Endothelial cell of umbilical vein (primary cell): ENCODE results near the gene RIF1.

Source experiments
- CTCF ChIP-seq, 2 donors: IDR thresholded peaks; 1 replicate in 1 of 2; 2 replicates in 1 of 2; pipeline ENCODE4 v1.5.1; 2011; ENCODE audit warnings: low read length in 2 of 2, mild to moderate bottlenecking in 2 of 2, moderate library complexity in 2 of 2, control low read depth in 1 of 2, inconsistent platforms in 1 of 2, low read depth in 1 of 2; ENCODE audit not compliant: insufficient read depth in 1 of 2; ENCODE audit errors: extremely low read depth in 1 of 2
- EZH2 ChIP-seq: IDR thresholded peaks from 2 replicates; pipeline ENCODE4 v1.6.1; 2012; ENCODE audit warnings: borderline replicate concordance, low read depth, mild to moderate bottlenecking, moderate library complexity, low read length, inconsistent platforms; ENCODE audit not compliant: severe bottlenecking
- FOS ChIP-seq: IDR thresholded peaks from 2 replicates; pipeline ENCODE4 v1.6.1; 2011; ENCODE audit warnings: mild to moderate bottlenecking, low read length, moderate library complexity, borderline replicate concordance; ENCODE audit not compliant: insufficient read depth
- JUN ChIP-seq: IDR thresholded peaks from 2 replicates; pipeline ENCODE4 v1.6.1; 2011; ENCODE audit warnings: borderline replicate concordance, low read depth; ENCODE audit not compliant: insufficient read length, insufficient read depth
- MAX ChIP-seq: IDR thresholded peaks from 2 replicates; pipeline ENCODE4 v1.6.1; 2011; ENCODE audit not compliant: insufficient read depth, insufficient read length
- MYC ChIP-seq: IDR thresholded peaks from one replicate; pipeline ENCODE4 v1.6.1; 2011; ENCODE audit warnings: mild to moderate bottlenecking, low read depth, low read length
- POLR2A ChIP-seq: IDR thresholded peaks from 2 replicates; pipeline ENCODE4 v1.6.1; 2012; ENCODE audit warnings: low read depth, mild to moderate bottlenecking, control low read depth, low read length
- POLR2AphosphoS5 ChIP-seq: IDR thresholded peaks from 2 replicates; pipeline ENCODE4 v1.6.1; 2012; ENCODE audit warnings: low read depth, mild to moderate bottlenecking, control low read depth, low read length, moderate library complexity; ENCODE audit not compliant: insufficient read depth

GRCh38 chr2:151422917-151423439 is 13.3 kb downstream of the RIF1 start:
- no peak for TF ChIP-seq POLR2A
- no peak for TF ChIP-seq CTCF (IDR thresholded peaks at IDR 0.05; ENCODE audit: extremely low read depth in 1 of 2, insufficient read depth in 1 of 2, low read depth in 1 of 2, low read length in 2 of 2)
- no peak for TF ChIP-seq MAX
- no peak for TF ChIP-seq EZH2
- TF ChIP-seq JUN: no peak
- TF ChIP-seq POLR2AphosphoS5: no peak
- TF ChIP-seq FOS: no peak
- no peak for TF ChIP-seq MYC
